Muscle of leg (tissue), 16 donors: ENCODE measurements around the gene ALDH1A3. TPM values are rescaled to one million over a fixed set of nuclear protein-coding genes. Genes with fewer than 3 reads are reported as not detected.

ENCODE experiments used
- DNase-seq: peaks from one replicate; pipeline ENCODE4 v3.0.0; 2013
- H3K27ac ChIP-seq: one replicate; pipeline ENCODE4 v1.5.1; 2013; ENCODE audit warnings: mild to moderate bottlenecking, low read length, control low read depth
- H3K27me3 ChIP-seq: one replicate; pipeline ENCODE4 v1.6.1; 2013; ENCODE audit warnings: low read length; ENCODE audit not compliant: control insufficient read depth, insufficient read depth
- H3K36me3 ChIP-seq: one replicate; pipeline ENCODE4 v1.6.1; 2013; ENCODE audit warnings: low read length; ENCODE audit not compliant: control insufficient read depth, insufficient read depth
- H3K4me1 ChIP-seq: one replicate; pipeline ENCODE4 v1.6.1; 2013; ENCODE audit warnings: low read length; ENCODE audit not compliant: control insufficient read depth, insufficient read depth
- H3K4me3 ChIP-seq: one replicate; pipeline ENCODE4 v1.5.1; 2013; ENCODE audit warnings: low read length, control low read depth
- H3K9me3 ChIP-seq: replicated peaks from 2 replicates; pipeline ENCODE4 v1.6.1; 2013; ENCODE audit warnings: low read depth, low read length; ENCODE audit not compliant: control insufficient read depth
- WGBS: methylation state at CpG from one replicate; pipeline ENCODE4 v1.1.5; 2013; ENCODE audit warnings: missing lambda C conversion rate; ENCODE audit not compliant: insufficient coverage; 5-methylcytosine and 5-hydroxymethylcytosine counted together
- long read RNA-seq, 11 donors: transcript quantifications; one replicate each; lab custom pipeline, GENCODE V29; 2026
- polyA plus RNA-seq, 8 donors: library from polyadenylated mRNA; unstranded; fragments of 120-200 nt; gene quantifications; one replicate each; pipeline versions ENCODE4 v1.2.1 to v1.2.3, GENCODE V29; 2013; ENCODE audit warnings: inconsistent platforms in 1 of 8, low replicate concordance in 1 of 8; ENCODE audit not compliant: insufficient read length in 8 of 8, insufficient read depth in 1 of 8
- total RNA-seq: library from RNA; stranded (reverse); fragments of 120-200 nt; gene quantifications from one replicate; pipeline ENCODE4 v1.2.4, GENCODE V29; 2013

The ALDH1A3 gene
- total RNA-seq (25.4 TPM), polyA plus RNA-seq (10 to 100 TPM; 14.3 to 39.1 (median 23.7) TPM)
- long read RNA-seq, donor 1, partial matches to known transcripts: 0 of 4 reads
- long read RNA-seq, donor 1, other reads (novel, unspliced or antisense): 0 of 4 reads
- long read RNA-seq, donor 2: 0 reads
- long read RNA-seq, donor 3, partial matches to known transcripts: 0 of 2 reads
- long read RNA-seq, donor 3, other reads (novel, unspliced or antisense): 0 of 2 reads
- long read RNA-seq, donor 4, partial matches to known transcripts: 0 of 1 reads
- long read RNA-seq, donor 4, other reads (novel, unspliced or antisense): 0 of 1 reads
- long read RNA-seq, donor 5, transcript ALDH1A3-201 (13 exons, 3,924 nt): major isoform, 8 of 8 reads
- long read RNA-seq, donor 5, partial matches to known transcripts: 0 of 8 reads
- long read RNA-seq, donor 5, other reads (novel, unspliced or antisense): 0 of 8 reads
- long read RNA-seq, donor 6, partial matches to known transcripts: 0 of 1 reads
- long read RNA-seq, donor 6, other reads (novel, unspliced or antisense): 0 of 1 reads
- long read RNA-seq, donor 7, transcript ALDH1A3-201 (13 exons, 3,924 nt): major isoform, 6 of 7 reads
- long read RNA-seq, donor 7, partial matches to known transcripts: 0 of 7 reads
- long read RNA-seq, donor 7, other reads (novel, unspliced or antisense): 0 of 7 reads
- long read RNA-seq, donor 8, partial matches to known transcripts: 0 of 2 reads
- long read RNA-seq, donor 8, other reads (novel, unspliced or antisense): 0 of 2 reads
- long read RNA-seq, donor 9, partial matches to known transcripts: 6 of 9 reads
- long read RNA-seq, donor 9, other reads (novel, unspliced or antisense): 0 of 9 reads
- long read RNA-seq, donor 10, partial matches to known transcripts: 0 of 2 reads
- long read RNA-seq, donor 10, other reads (novel, unspliced or antisense): 0 of 2 reads
- long read RNA-seq, donor 11, transcript ALDH1A3-201 (13 exons, 3,924 nt): major isoform, 5 of 5 reads
- long read RNA-seq, donor 11, partial matches to known transcripts: 0 of 5 reads
- long read RNA-seq, donor 11, other reads (novel, unspliced or antisense): 0 of 5 reads

- Histone ChIP-seq H3K27ac (no peak within 1 kb of the TSS), H3K4me3 (peak within 1 kb of the TSS; percentile 45), H3K9me3 (no peaks in the 10 kb centered on the region), H3K27me3 (peaks cover 47% of the 10 kb centered on the region), H3K4me1 (peaks cover 12% of the 10 kb centered on the region), H3K36me3 (no peaks in the 10 kb centered on the region)
- WGBS: under 1% methylated on average over 91 of the region's 93 CpGs
- peak; percentile 80 for DNase-seq
Measured at GRCh38 chr15:100879464-100880138, at the start of gene ALDH1A3. Gene ALDH1A3, plus strand, starts transcription at chr15:100879831. Its CDS starts 77 bp downstream, at chr15:100879908.

GRCh38 chr15:100831467-100831866 is 48.2 kb upstream of the ALDH1A3 start:
- no peak overlapping the region for H3K27ac ChIP-seq
- 35% methylated on average over 4 of the region's 5 CpGs for WGBS
- no peak for DNase-seq
- no peaks in the 10 kb centered on the region for H3K27me3 ChIP-seq
- no peak overlapping the region for H3K4me3 ChIP-seq
- H3K4me1 ChIP-seq: no peaks in the 10 kb centered on the region
- no peaks in the 10 kb centered on the region for H3K36me3 ChIP-seq
- H3K9me3 ChIP-seq: peaks cover 6% of the 10 kb centered on the region

- no peaks in the 10 kb centered on the region for H3K27me3 ChIP-seq
- no peaks in the 10 kb centered on the region for H3K36me3 ChIP-seq
- H3K4me3 ChIP-seq: no peak overlapping the region
- WGBS: 95% methylated on average over 4 of the region's 9 CpGs
- no peaks in the 10 kb centered on the region for H3K4me1 ChIP-seq
- H3K27ac ChIP-seq: no peak overlapping the region
- peaks cover 6% of the 10 kb centered on the region for H3K9me3 ChIP-seq
- DNase-seq: no peak
Measured at GRCh38 chr15:100832149-100832942, 47.3 kb upstream of the ALDH1A3 start.

- H3K4me1 ChIP-seq: no peaks in the 10 kb centered on the region
- no peak for DNase-seq
- no peaks in the 10 kb centered on the region for H3K36me3 ChIP-seq
- H3K9me3 ChIP-seq: no peaks in the 10 kb centered on the region
- H3K27me3 ChIP-seq: no peaks in the 10 kb centered on the region
- H3K4me3 ChIP-seq: no peak overlapping the region
- H3K27ac ChIP-seq: no peak overlapping the region
- 67% methylated on average over 6 of the region's 11 CpGs for WGBS
Measured at GRCh38 chr15:100833417-100834389, 45.9 kb upstream of the ALDH1A3 start.

GRCh38 chr15:100834731-100835130 is 44.9 kb upstream of the ALDH1A3 start:
- WGBS: no CpG with 5 or more reads among the region's 3 CpGs
- Histone ChIP-seq H3K27ac (no peak overlapping the region), H3K27me3 (no peaks in the 10 kb centered on the region), H3K36me3 (no peaks in the 10 kb centered on the region), H3K4me1 (no peaks in the 10 kb centered on the region), H3K4me3 (no peak overlapping the region), H3K9me3 (no peaks in the 10 kb centered on the region)
- DNase-seq: no peak

- DNase-seq: no peak
- Histone ChIP-seq H3K27ac (no peak overlapping the region), H3K9me3 (no peaks in the 10 kb centered on the region), H3K4me3 (no peak overlapping the region), H3K4me1 (no peaks in the 10 kb centered on the region), H3K27me3 (no peaks in the 10 kb centered on the region), H3K36me3 (no peaks in the 10 kb centered on the region)
- WGBS: no CpG with 5 or more reads among the region's 5 CpGs
Measured at GRCh38 chr15:100835636-100836035, 44.0 kb upstream of the ALDH1A3 start.

- no peak overlapping the region for H3K4me3 ChIP-seq
- no CpG with 5 or more reads among the region's 5 CpGs for WGBS
Measured at GRCh38 chr15:100836501-100836900, 43.1 kb upstream of the ALDH1A3 start.

GRCh38 chr15:100841426-100841825 is 38.2 kb upstream of the ALDH1A3 start:
- Histone ChIP-seq H3K4me1 (no peaks in the 10 kb centered on the region), H3K36me3 (no peaks in the 10 kb centered on the region), H3K27me3 (no peaks in the 10 kb centered on the region), H3K27ac (no peak overlapping the region), H3K4me3 (no peak overlapping the region), H3K9me3 (no peaks in the 10 kb centered on the region)
- no CpG with 5 or more reads among the region's 3 CpGs for WGBS
- no peak for DNase-seq

More at GRCh38 chr15:100836501-100836900, 43.1 kb upstream of the ALDH1A3 start:
- no peak overlapping the region for H3K27ac ChIP-seq
- H3K36me3 ChIP-seq: no peaks in the 10 kb centered on the region
- H3K27me3 ChIP-seq: no peaks in the 10 kb centered on the region
- no peaks in the 10 kb centered on the region for H3K4me1 ChIP-seq
- no peak for DNase-seq
- H3K9me3 ChIP-seq: no peaks in the 10 kb centered on the region
